PC-3 (cell line): ENCODE results near the gene PRICKLE2. TPM values are rescaled to one million over a fixed set of nuclear protein-coding genes. Genes with fewer than 3 reads are reported as not detected.

Source experiments
- ATAC-seq: fragments of 200-7000 bp; cut with Tn5 transposase; 2 replicates; pipeline ENCODE4 v1.9.1; 2020; ENCODE audit warnings: mild to moderate bottlenecking, moderate library complexity
- BruUV-seq: library from RNA; stranded (reverse); fragments of 400-500 nt; replicated peaks from 2 replicates; lab custom pipeline; 2021; lab: Mats Ljungman, UMichigan
- CTCF ChIA-PET: fragments of 300-600 bp; sonication (Branson Sonifier 250); formaldehyde crosslinking; loops from one replicate; lab custom pipeline; 2022; ENCODE audit warnings: antibody characterized with exemption; lab: Charles Lee
- POLR2A ChIA-PET: fragments of 300-600 bp; sonication (Branson Sonifier 250); formaldehyde crosslinking; loops from one replicate; lab custom pipeline; 2022; ENCODE audit warnings: antibody characterized with exemption; ENCODE audit not compliant: unreplicated experiment; lab: Charles Lee
- DNase-seq: peaks from one replicate; pipeline ENCODE4 v3.0.0-alpha.2; 2015
- H2AFZ ChIP-seq: fragments of 300-600 bp; sonication (generic); 2 replicates; pipeline ENCODE4 v1.6.0; 2016; ENCODE audit warnings: antibody characterized with exemption, low read length
- H3F3A ChIP-seq: fragments of 300-600 bp; sonication (generic); one replicate; pipeline ENCODE4 v1.6.0; 2017; ENCODE audit warnings: antibody characterized with exemption, low read length, control low read depth, mild to moderate bottlenecking; ENCODE audit not compliant: unreplicated experiment
- H3K27ac ChIP-seq: fragments of 300-600 bp; sonication (generic); 2 replicates; pipeline ENCODE4 v1.5.1; 2016; ENCODE audit warnings: mild to moderate bottlenecking, low read length
- H3K27me3 ChIP-seq: fragments of 300-600 bp; sonication (generic); 2 replicates; pipeline ENCODE4 v1.6.1; 2016; ENCODE audit warnings: low read length, mixed read lengths
- H3K36me3 ChIP-seq: fragments of 300-600 bp; sonication (generic); 2 replicates; pipeline ENCODE4 v1.6.1; 2016; ENCODE audit warnings: low read depth, mixed run types, low read length, mixed read lengths
- H3K4me1 ChIP-seq: fragments of 300-600 bp; sonication (generic); 2 replicates; pipeline ENCODE4 v1.5.1; 2016; ENCODE audit warnings: low read length; ENCODE audit not compliant: insufficient read depth
- H3K4me2 ChIP-seq: fragments of 300-600 bp; sonication (generic); 2 replicates; pipeline ENCODE4 v1.6.0; 2016; ENCODE audit warnings: low read length
- H3K4me3 ChIP-seq: fragments of 300-600 bp; sonication (generic); 2 replicates; pipeline ENCODE4 v1.5.1; 2016; ENCODE audit warnings: mild to moderate bottlenecking, low read length, mixed read lengths
- H3K79me2 ChIP-seq: fragments of 300-600 bp; sonication (generic); 2 replicates; pipeline ENCODE4 v1.6.1; 2017; ENCODE audit warnings: low read length, mixed read lengths
- H3K9ac ChIP-seq: fragments of 300-600 bp; sonication (generic); 2 replicates; pipeline ENCODE4 v1.6.0; 2016; ENCODE audit warnings: mild to moderate bottlenecking, low read length
- H3K9me2 ChIP-seq: fragments of 300-600 bp; sonication (generic); replicated peaks from 2 replicates; pipeline ENCODE4 v1.6.1; 2016; ENCODE audit warnings: mixed run types, low read length, mixed read lengths
- H3K9me3 ChIP-seq: fragments of 300-600 bp; sonication (generic); 2 replicates; pipeline ENCODE4 v1.6.1; 2016; ENCODE audit warnings: low read length, mixed read lengths
- H4K20me1 ChIP-seq: fragments of 300-600 bp; sonication (generic); 2 replicates; pipeline ENCODE4 v1.6.1; 2016; ENCODE audit warnings: low read length, mixed read lengths
- CTCF ChIP-seq: fragments of 300-600 bp; sonication (generic); conservative IDR thresholded peaks from 2 replicates; pipeline ENCODE4 v1.5.1; 2017; ENCODE audit warnings: antibody characterized with exemption, low read depth, mild to moderate bottlenecking, low read length
- EZH2 ChIP-seq: fragments of 300-600 bp; sonication (generic); IDR thresholded peaks from one replicate; pipeline ENCODE4 v1.6.1; 2017; ENCODE audit warnings: antibody characterized with exemption, mild to moderate bottlenecking, low read length; ENCODE audit not compliant: unreplicated experiment
- EZH2phosphoT487 ChIP-seq: fragments of 300-600 bp; sonication (generic); IDR thresholded peaks from 2 replicates; pipeline ENCODE4 v1.6.1; 2018; ENCODE audit warnings: mild to moderate bottlenecking, antibody characterized with exemption, low read length, borderline replicate concordance
- intact Hi-C: fragments of 100-400 bp; cut with micrococcal nuclease; formaldehyde crosslinking; loops from 2 replicates; pipeline ENCODE4 v1.9.0; 2023
- total RNA-seq: library from RNA; depleted of rRNA; stranded (reverse); fragments of >200 nt; gene quantifications from 2 replicates; pipeline ENCODE4 v1.2.3, GENCODE V29; 2014

PRICKLE2 gene
- total RNA-seq, 1 experiment from 2014 or later = 1.8 TPM

- DNase-seq (no peak), ATAC-seq (no peak)
- Histone ChIP-seq H3K27ac (no peak overlapping the region), H3K9ac (no peak overlapping the region), H3K27me3 (no peaks in the 10 kb centered on the region), H3K79me2 (no peaks in the 10 kb centered on the region), H3F3A (no peaks in the 10 kb centered on the region), H3K4me2 (no peak overlapping the region), H3K4me3 (no peak overlapping the region), H3K9me3 (no peaks in the 10 kb centered on the region), H3K36me3 (no peaks in the 10 kb centered on the region), H3K4me1 (no peaks in the 10 kb centered on the region), H3K9me2 (no peaks in the 10 kb centered on the region), H4K20me1 (no peaks in the 10 kb centered on the region), H2AFZ (no peak overlapping the region)
- ChIA-PET CTCF (no interaction called here), POLR2A (no interaction called here)
- TF ChIP-seq EZH2 (no peak), EZH2phosphoT487 (no peak), CTCF (no peak)
- BruUV-seq = no TSS peak
- intact Hi-C loops = no loop called here
Measured at GRCh38 chr3:64117483-64117882, 107.8 kb downstream of the PRICKLE2 start.

GRCh38 chr3:64114651-64115050 is 110.6 kb downstream of the PRICKLE2 start:
- Histone ChIP-seq H3K9me3 (no peaks in the 10 kb centered on the region), H3K27me3 (no peaks in the 10 kb centered on the region), H3K27ac (no peak overlapping the region), H3K36me3 (no peaks in the 10 kb centered on the region), H3K4me3 (no peak overlapping the region), H3K4me2 (no peak overlapping the region), H4K20me1 (no peaks in the 10 kb centered on the region), H3K9ac (no peak overlapping the region), H3K9me2 (no peaks in the 10 kb centered on the region), H3K79me2 (no peaks in the 10 kb centered on the region), H3F3A (no peaks in the 10 kb centered on the region), H3K4me1 (no peaks in the 10 kb centered on the region), H2AFZ (no peak overlapping the region)
- no peak for DNase-seq
- no peak for ATAC-seq
- TF ChIP-seq EZH2phosphoT487 = no peak
- TF ChIP-seq CTCF = no peak
- no peak for TF ChIP-seq EZH2
- CTCF ChIA-PET = interaction anchor here (0.6 kb wide), 1 partner anchor 152 kb away, joined by 3 read pairs; no protein-coding TSS in a partner anchor
- POLR2A ChIA-PET = no interaction called here
- intact Hi-C loops = no loop called here
- no TSS peak for BruUV-seq

GRCh38 chr3:64111872-64112271 is 113.4 kb downstream of the PRICKLE2 start:
- Histone ChIP-seq H3K27ac (no peak overlapping the region), H3K4me3 (no peak overlapping the region), H3K9me2 (no peaks in the 10 kb centered on the region), H3K27me3 (no peaks in the 10 kb centered on the region), H3K36me3 (no peaks in the 10 kb centered on the region), H3K79me2 (no peaks in the 10 kb centered on the region), H4K20me1 (no peaks in the 10 kb centered on the region), H3K4me1 (no peaks in the 10 kb centered on the region), H3K9ac (no peak overlapping the region), H3K9me3 (no peaks in the 10 kb centered on the region), H2AFZ (no peak overlapping the region), H3F3A (no peaks in the 10 kb centered on the region), H3K4me2 (no peak overlapping the region)
- intact Hi-C loops = no loop called here
- POLR2A ChIA-PET = no interaction called here
- no peak for ATAC-seq
- no peak for TF ChIP-seq EZH2phosphoT487
- peak; percentile 35; the same call in 1 of the 2 replicates for TF ChIP-seq CTCF
- no TSS peak for BruUV-seq
- peak; percentile 4 for DNase-seq
- CTCF ChIA-PET = no interaction called here
